ENCODE measurements around the gene SDHB.

GRCh38 chr1:16978567-16979474, 75.0 kb downstream of the SDHB start:
- no peak for TF ChIP-seq CTCF (IDR thresholded peaks at IDR 0.05 in 4 of 5, conservative IDR thresholded peaks at IDR 0.05 in 1 of 5)
- no peak for TF ChIP-seq POLR2A (IDR thresholded peaks at IDR 0.05)

All from gastrocnemius medialis (tissue), 4 donors.